ENCODE data around the gene CCL15. TPM values are rescaled to one million over a fixed set of nuclear protein-coding genes. Genes with fewer than 3 reads are reported as not detected.

Gene CCL15
- total RNA-seq, 1 experiment from 2014 or later = not detected

GRCh38 chr17:35969558-35970380, 31.6 kb downstream of the CCL15 start:
- TF ChIP-seq, protein P1, sequence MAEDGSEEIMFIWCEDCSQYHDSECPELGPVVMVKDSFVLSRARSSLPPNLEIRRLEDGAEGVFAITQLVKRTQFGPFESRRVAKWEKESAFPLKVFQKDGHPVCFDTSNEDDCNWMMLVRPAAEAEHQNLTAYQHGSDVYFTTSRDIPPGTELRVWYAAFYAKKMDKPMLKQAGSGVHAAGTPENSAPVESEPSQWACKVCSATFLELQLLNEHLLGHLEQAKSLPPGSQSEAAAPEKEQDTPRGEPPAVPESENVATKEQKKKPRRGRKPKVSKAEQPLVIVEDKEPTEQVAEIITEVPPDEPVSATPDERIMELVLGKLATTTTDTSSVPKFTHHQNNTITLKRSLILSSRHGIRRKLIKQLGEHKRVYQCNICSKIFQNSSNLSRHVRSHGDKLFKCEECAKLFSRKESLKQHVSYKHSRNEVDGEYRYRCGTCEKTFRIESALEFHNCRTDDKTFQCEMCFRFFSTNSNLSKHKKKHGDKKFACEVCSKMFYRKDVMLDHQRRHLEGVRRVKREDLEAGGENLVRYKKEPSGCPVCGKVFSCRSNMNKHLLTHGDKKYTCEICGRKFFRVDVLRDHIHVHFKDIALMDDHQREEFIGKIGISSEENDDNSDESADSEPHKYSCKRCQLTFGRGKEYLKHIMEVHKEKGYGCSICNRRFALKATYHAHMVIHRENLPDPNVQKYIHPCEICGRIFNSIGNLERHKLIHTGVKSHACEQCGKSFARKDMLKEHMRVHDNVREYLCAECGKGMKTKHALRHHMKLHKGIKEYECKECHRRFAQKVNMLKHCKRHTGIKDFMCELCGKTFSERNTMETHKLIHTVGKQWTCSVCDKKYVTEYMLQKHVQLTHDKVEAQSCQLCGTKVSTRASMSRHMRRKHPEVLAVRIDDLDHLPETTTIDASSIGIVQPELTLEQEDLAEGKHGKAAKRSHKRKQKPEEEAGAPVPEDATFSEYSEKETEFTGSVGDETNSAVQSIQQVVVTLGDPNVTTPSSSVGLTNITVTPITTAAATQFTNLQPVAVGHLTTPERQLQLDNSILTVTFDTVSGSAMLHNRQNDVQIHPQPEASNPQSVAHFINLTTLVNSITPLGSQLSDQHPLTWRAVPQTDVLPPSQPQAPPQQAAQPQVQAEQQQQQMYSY (CRISPR knock-in tag; IDR thresholded peaks at IDR 0.05) = peak; percentile 71; the same call in 1 of the 2 replicates
- peak; percentile 82 for TF ChIP-seq CTCF (IDR thresholded peaks at IDR 0.05)
- TF ChIP-seq IRF2 (CRISPR knock-in tag; IDR thresholded peaks at IDR 0.05; ENCODE audit: borderline replicate concordance, low read depth) = no peak
- Mint-ChIP-seq H3K4me1 (no peaks in the 10 kb centered on the region), H3K36me3 (no peaks in the 10 kb centered on the region), H3K9me3 (no peaks in the 10 kb centered on the region; the same call in 1 of the 2 replicates), H3K27ac (no peak overlapping the region), H3K4me3 (no peak overlapping the region), H3K27me3 (ENCODE audit: low read depth) (peaks cover 3% of the 10 kb centered on the region; the same call in 1 of the 2 replicates)
- ChIA-PET CTCF (interaction anchor here (0.6 to 3.7 kb wide), 46 partner anchors 9 to 624 kb away, joined by 3 to 71 read pairs (median 4); partner anchors contain the start of genes CCL16, RDM1 and ZNHIT3), POLR2A (no interaction called here)
- peak; percentile 88 for DNase-seq (ENCODE audit: low spot score)
- ATAC-seq = peak; percentile 92

DNA sequence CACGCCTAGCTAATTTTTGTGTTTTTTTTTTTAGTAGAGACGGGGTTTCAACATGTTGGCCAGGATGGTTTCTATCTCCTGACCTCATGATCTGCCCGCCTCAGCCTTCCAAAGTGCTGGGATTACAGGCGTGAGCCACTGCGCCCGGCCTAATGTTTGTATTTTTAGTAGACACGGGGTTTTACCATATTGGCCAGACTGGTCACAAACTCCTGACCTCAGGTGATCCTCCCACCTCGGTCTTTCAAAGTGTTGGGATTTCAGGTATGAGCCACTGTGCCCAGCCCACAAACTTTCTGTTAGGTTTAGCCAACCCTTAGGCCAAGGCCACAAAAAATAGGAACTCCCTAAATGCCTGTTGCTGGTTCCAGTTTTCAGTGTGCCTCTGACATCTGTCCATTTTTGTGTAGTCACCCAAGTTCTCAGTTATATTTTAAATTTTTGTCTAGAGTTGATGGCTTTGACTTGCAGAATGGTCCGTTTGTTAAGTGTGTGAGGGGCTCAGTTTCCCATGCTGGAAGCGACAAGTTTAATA, 32.8 kb downstream of the CCL15 start:
- POLR2A ChIA-PET = no interaction called here
- ATAC-seq (no peak), DNase-seq (ENCODE audit: low spot score) (no peak)
- TF ChIP-seq KAT7 (CRISPR knock-in tag; IDR thresholded peaks at IDR 0.05; ENCODE audit: borderline replicate concordance) (no peak), ZNF232 (CRISPR knock-in tag; IDR thresholded peaks at IDR 0.05) (no peak), HMGA2 (CRISPR knock-in tag; IDR thresholded peaks at IDR 0.05) (no peak), HMGXB4 (CRISPR knock-in tag; IDR thresholded peaks at IDR 0.05) (no peak)
- Mint-ChIP-seq H3K4me1 (no peaks in the 10 kb centered on the region), H3K36me3 (no peaks in the 10 kb centered on the region), H3K27me3 (ENCODE audit: low read depth) (peaks cover 3% of the 10 kb centered on the region; the same call in 1 of the 2 replicates), H3K9me3 (no peaks in the 10 kb centered on the region; the same call in 1 of the 2 replicates), H3K4me3 (no peak overlapping the region), H3K27ac (no peak overlapping the region)
- CTCF ChIA-PET = interaction anchor here (0.7 to 3.7 kb wide), 17 partner anchors 10 to 518 kb away, joined by 3 to 71 read pairs (median 6); partner anchors contain the start of genes CCL16, RDM1 and ZNHIT3

- CTCF ChIA-PET = interaction anchor here (1.4 to 1.5 kb wide), 2 partner anchors 11 to 107 kb away, joined by 5 to 6 read pairs; no protein-coding TSS in a partner anchor
- ATAC-seq (no peak), DNase-seq (ENCODE audit: low spot score) (no peak)
- Mint-ChIP-seq H3K4me3 (no peak overlapping the region), H3K4me1 (no peaks in the 10 kb centered on the region), H3K36me3 (no peaks in the 10 kb centered on the region), H3K9me3 (no peaks in the 10 kb centered on the region; the same call in 1 of the 2 replicates), H3K27ac (no peak overlapping the region), H3K27me3 (ENCODE audit: low read depth) (0 out of 2 replicates have a peak, but pooled peaks cover 3% of the 10 kb centered on the region)
- POLR2A ChIA-PET = no interaction called here
- TF ChIP-seq IRF2 (CRISPR knock-in tag; IDR thresholded peaks at IDR 0.05; ENCODE audit: borderline replicate concordance, low read depth) (no peak), ELF4 (CRISPR knock-in tag; IDR thresholded peaks at IDR 0.05; ENCODE audit: low read depth) (no peak), FOXP4 (CRISPR knock-in tag; IDR thresholded peaks at IDR 0.05) (no peak), E2F4 (CRISPR knock-in tag; IDR thresholded peaks at IDR 0.05; ENCODE audit: borderline replicate concordance, low read depth) (no peak), ESRRA (CRISPR knock-in tag; IDR thresholded peaks at IDR 0.05; ENCODE audit: borderline replicate concordance) (no peak)
- TF ChIP-seq, protein P2, sequence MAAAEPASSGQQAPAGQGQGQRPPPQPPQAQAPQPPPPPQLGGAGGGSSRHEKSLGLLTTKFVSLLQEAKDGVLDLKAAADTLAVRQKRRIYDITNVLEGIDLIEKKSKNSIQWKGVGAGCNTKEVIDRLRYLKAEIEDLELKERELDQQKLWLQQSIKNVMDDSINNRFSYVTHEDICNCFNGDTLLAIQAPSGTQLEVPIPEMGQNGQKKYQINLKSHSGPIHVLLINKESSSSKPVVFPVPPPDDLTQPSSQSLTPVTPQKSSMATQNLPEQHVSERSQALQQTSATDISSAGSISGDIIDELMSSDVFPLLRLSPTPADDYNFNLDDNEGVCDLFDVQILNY (CRISPR knock-in tag; IDR thresholded peaks at IDR 0.05) = no peak
Measured at GRCh38 chr17:35965272-35965671, 36.1 kb downstream of the CCL15 start.

All from WTC11 (cell line).